ENCODE data around the gene ST3GAL3.

ST3GAL3 gene

DNA sequence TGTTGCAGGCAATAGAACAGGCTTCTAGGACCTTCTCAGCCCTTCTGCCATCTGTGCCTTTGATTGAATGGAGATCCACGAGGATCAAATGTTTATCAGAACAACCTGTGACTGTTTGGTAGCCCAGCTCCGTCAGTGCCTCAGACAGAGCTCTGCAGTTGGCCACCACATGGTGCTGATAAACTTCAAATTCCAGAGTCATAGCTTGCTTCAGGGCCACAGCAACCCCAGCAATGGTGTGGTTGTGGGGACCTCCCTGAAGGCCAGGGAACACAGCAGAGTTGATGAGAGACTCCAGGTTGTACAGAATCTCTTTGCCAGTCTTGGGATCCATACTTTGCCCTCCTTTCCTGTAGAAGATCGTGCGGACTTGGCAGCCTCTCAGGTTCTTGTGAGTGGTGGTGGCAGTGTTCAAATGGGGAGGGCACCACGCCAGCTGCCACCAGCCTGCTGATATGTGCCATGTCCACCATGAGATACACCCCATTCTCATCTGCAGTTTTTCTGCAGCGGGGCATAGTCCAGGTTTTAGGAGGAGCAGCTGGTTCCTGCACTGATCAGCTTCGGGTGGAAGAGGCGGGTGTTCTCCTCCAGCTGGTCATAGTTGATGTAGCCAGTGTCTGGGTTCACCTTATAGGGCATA, 143.4 kb downstream of the ST3GAL3 start:
- H3K4me3 ChIP-seq (ENCODE audit: control insufficient read depth in 1 of 7, extremely low read depth in 1 of 7, insufficient read depth in 4 of 7, low read depth in 2 of 7, low read length in 6 of 7): no peak overlapping the region
- DNase-seq: no peak
- H3K27me3 ChIP-seq (replicated peaks in 2 of 5; ENCODE audit: control insufficient read depth in 4 of 5, insufficient read depth in 5 of 5, low read length in 4 of 5): no peaks in the 10 kb centered on the region
- POLR2A ChIA-PET: no interaction called here
- no peak overlapping the region for H3K27ac ChIP-seq (ENCODE audit: insufficient read depth in 1 of 2, low read depth in 1 of 2, low read length in 2 of 2, poor library complexity in 1 of 2, severe bottlenecking in 2 of 2)
- peaks cover 0 to 2% (median 0%) of the 10 kb centered on the region in 4 experiments for H3K36me3 ChIP-seq (ENCODE audit: control insufficient read depth in 4 of 4, insufficient read depth in 4 of 4, low read length in 3 of 4)
- H3K9me3 ChIP-seq (ENCODE audit: control extremely low read depth in 1 of 5, control insufficient read depth in 4 of 5, insufficient read depth in 2 of 5, low read depth in 1 of 5, low read length in 4 of 5): no peaks in the 10 kb centered on the region
- H3K4me1 ChIP-seq (ENCODE audit: control extremely low read depth in 1 of 4, control insufficient read depth in 4 of 4, insufficient read depth in 4 of 4, low read length in 3 of 4): peaks cover 0 to 23% (median 20%) of the 10 kb centered on the region in 4 experiments
- CTCF ChIA-PET: interaction anchor here (0.7 to 1.4 kb wide), 4 partner anchors 11 to 86 kb away, joined by 3 read pairs; no protein-coding TSS in a partner anchor
- WGBS (ENCODE audit: insufficient coverage): 100% methylated on average over 2 of the region's 8 CpGs

DNA sequence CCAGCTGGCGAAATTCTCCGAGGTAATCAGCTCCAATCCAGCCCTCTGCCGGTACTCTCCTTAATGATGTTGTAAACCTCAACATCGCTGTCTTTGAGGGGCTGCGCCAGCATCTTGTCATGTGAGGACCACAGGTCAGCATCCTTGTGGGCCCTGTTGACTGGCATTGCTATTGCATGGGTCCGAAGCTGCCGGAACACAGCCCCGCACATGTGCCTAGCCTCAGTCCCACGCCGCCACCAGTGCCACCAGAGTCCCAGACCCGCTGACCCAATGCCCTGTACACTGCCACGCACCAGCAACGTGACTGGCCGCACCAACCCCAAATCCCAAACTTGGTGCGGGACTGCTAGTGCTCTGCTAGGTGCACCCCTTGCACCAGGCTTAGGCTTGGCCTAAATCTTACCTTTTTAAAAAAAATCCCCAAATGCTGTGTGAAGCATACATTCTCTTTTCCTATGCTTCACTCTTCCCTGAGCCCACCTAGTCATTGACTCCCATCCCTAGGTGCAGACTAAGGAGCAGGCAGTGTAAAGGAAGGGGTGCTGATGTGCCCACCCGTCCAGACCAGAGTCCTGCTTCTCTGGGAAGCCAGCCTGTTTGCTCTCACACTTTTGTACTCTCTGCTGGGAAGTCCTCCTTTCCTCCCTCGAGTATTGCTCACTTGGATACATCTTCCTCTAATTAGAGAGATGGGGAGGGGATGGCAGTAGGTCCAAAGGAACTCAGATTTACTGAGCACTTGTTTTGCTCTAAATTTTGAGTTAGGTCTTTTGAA, 144.4 kb downstream of the ST3GAL3 start:
- no peak for DNase-seq
- WGBS (ENCODE audit: insufficient coverage): 93% methylated on average over 15 of the region's 17 CpGs
- POLR2A ChIA-PET: no interaction called here
- H3K4me3 ChIP-seq (ENCODE audit: control insufficient read depth in 1 of 7, extremely low read depth in 1 of 7, insufficient read depth in 4 of 7, low read depth in 2 of 7, low read length in 6 of 7): no peak overlapping the region
- no peak overlapping the region for H3K27ac ChIP-seq (ENCODE audit: insufficient read depth in 1 of 2, low read depth in 1 of 2, low read length in 2 of 2, poor library complexity in 1 of 2, severe bottlenecking in 2 of 2)
- peaks cover 0 to 23% (median 20%) of the 10 kb centered on the region in 4 experiments for H3K4me1 ChIP-seq (ENCODE audit: control extremely low read depth in 1 of 4, control insufficient read depth in 4 of 4, insufficient read depth in 4 of 4, low read length in 3 of 4)
- CTCF ChIA-PET: interaction anchor here (0.7 to 1.4 kb wide), 2 partner anchors 10 to 34 kb away, joined by 3 read pairs; no protein-coding TSS in a partner anchor
- H3K9me3 ChIP-seq (ENCODE audit: control extremely low read depth in 1 of 5, control insufficient read depth in 4 of 5, insufficient read depth in 2 of 5, low read depth in 1 of 5, low read length in 4 of 5): no peaks in the 10 kb centered on the region
- H3K27me3 ChIP-seq (replicated peaks in 2 of 5; ENCODE audit: control insufficient read depth in 4 of 5, insufficient read depth in 5 of 5, low read length in 4 of 5): no peaks in the 10 kb centered on the region
- peaks cover 0 to 3% (median 2%) of the 10 kb centered on the region in 4 experiments for H3K36me3 ChIP-seq (ENCODE audit: control insufficient read depth in 4 of 4, insufficient read depth in 4 of 4, low read length in 3 of 4)

DNA sequence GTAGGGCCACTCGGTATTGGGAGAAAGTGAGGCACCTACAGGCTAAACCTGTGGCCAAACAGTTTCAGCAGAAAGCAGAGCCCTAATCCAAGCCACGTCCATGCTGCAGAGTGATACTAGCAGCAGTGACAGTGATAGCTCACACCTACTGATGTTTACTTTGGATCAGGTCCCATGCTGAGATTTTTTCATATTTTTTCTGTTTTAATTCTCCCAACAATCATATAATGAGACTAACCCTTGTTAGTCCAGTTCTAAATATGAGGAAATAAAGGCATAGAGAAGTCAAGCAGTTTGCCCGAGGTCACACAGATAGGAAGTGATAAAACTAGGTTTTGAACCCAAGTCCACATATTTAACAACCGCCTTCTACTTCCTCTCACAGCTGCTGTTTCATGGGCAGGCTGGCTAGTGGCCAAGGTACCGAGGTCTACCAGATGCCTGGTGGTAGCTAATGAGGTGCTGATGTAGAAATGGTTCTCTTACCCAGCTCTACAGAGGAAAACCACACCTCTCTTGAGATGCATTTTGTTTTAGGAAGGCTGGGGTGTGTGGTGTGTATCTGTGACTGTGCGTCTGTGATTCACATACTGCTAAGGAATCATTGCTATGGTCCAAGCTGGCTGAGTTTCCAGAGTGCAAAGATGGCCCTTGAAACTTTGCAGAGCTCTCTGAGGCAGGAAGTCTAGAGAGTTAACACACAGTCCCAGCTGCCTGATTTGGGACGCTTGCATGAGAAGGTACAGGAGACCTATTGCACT, 146.0 kb downstream of the ST3GAL3 start:
- peak; percentile 42 to 85 (median 79) for DNase-seq
- Histone ChIP-seq H3K4me3 (ENCODE audit: control insufficient read depth in 1 of 7, extremely low read depth in 1 of 7, insufficient read depth in 4 of 7, low read depth in 2 of 7, low read length in 6 of 7) (peak overlapping the region in 2 of 7 experiments; percentile 28 to 36), H3K36me3 (ENCODE audit: control insufficient read depth in 4 of 4, insufficient read depth in 4 of 4, low read length in 3 of 4) (peaks cover 0 to 10% (median 2%) of the 10 kb centered on the region in 4 experiments), H3K27me3 (replicated peaks in 2 of 5; ENCODE audit: control insufficient read depth in 4 of 5, insufficient read depth in 5 of 5, low read length in 4 of 5) (no peaks in the 10 kb centered on the region), H3K4me1 (ENCODE audit: control extremely low read depth in 1 of 4, control insufficient read depth in 4 of 4, insufficient read depth in 4 of 4, low read length in 3 of 4) (peaks cover 0 to 23% (median 20%) of the 10 kb centered on the region in 4 experiments), H3K9me3 (ENCODE audit: control extremely low read depth in 1 of 5, control insufficient read depth in 4 of 5, insufficient read depth in 2 of 5, low read depth in 1 of 5, low read length in 4 of 5) (no peaks in the 10 kb centered on the region), H3K27ac (ENCODE audit: insufficient read depth in 1 of 2, low read depth in 1 of 2, low read length in 2 of 2, poor library complexity in 1 of 2, severe bottlenecking in 2 of 2) (no peak overlapping the region)
- POLR2A ChIA-PET: interaction anchor here (0.6 kb wide), 2 partner anchors 117 to 1739 kb away, joined by 3 read pairs; no protein-coding TSS in a partner anchor
- WGBS (ENCODE audit: insufficient coverage): 45% methylated on average over 4 of the region's 7 CpGs
- CTCF ChIA-PET: interaction anchor here (0.9 to 1.9 kb wide), 3 partner anchors 27 to 90 kb away, joined by 3 to 6 read pairs (median 3); no protein-coding TSS in a partner anchor

DNA sequence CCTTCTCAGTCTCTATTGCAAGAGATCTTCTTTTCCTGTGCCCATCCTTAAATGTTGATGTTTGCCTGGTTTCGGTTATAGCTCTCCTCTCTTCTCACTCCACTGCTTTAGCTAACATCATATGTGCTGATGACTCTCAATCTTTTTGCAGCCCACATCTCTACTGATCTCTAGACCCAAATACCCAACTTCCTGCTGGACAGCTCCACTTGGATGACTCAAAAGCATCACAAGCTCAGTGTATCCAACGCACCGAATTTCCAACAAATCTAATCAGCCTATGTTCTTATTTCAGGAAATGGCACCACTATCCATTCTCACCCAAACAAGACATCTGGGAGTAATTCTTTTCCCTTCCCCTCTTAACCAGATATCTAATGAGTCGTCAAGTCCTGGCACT, 147.1 kb downstream of the ST3GAL3 start:
- Histone ChIP-seq H3K27ac (ENCODE audit: insufficient read depth in 1 of 2, low read depth in 1 of 2, low read length in 2 of 2, poor library complexity in 1 of 2, severe bottlenecking in 2 of 2) (no peak overlapping the region), H3K36me3 (ENCODE audit: control insufficient read depth in 4 of 4, insufficient read depth in 4 of 4, low read length in 3 of 4) (peaks cover 0 to 19% (median 10%) of the 10 kb centered on the region in 4 experiments), H3K4me3 (ENCODE audit: control insufficient read depth in 1 of 7, extremely low read depth in 1 of 7, insufficient read depth in 4 of 7, low read depth in 2 of 7, low read length in 6 of 7) (no peak overlapping the region), H3K9me3 (ENCODE audit: control extremely low read depth in 1 of 5, control insufficient read depth in 4 of 5, insufficient read depth in 2 of 5, low read depth in 1 of 5, low read length in 4 of 5) (no peaks in the 10 kb centered on the region), H3K27me3 (replicated peaks in 2 of 5; ENCODE audit: control insufficient read depth in 4 of 5, insufficient read depth in 5 of 5, low read length in 4 of 5) (no peaks in the 10 kb centered on the region), H3K4me1 (ENCODE audit: control extremely low read depth in 1 of 4, control insufficient read depth in 4 of 4, insufficient read depth in 4 of 4, low read length in 3 of 4) (peaks cover 0 to 22% (median 19%) of the 10 kb centered on the region in 4 experiments)
- ChIA-PET POLR2A (interaction anchor here (0.6 kb wide), 1 partner anchor 34 kb away, joined by 3 read pairs; no protein-coding TSS in a partner anchor), CTCF (interaction anchor here (1.9 kb wide), 1 partner anchor 80 kb away, joined by 6 read pairs; no protein-coding TSS in a partner anchor)
- no peak for DNase-seq
- WGBS (ENCODE audit: insufficient coverage): 98% methylated on average over 4 of the region's 4 CpGs

DNA sequence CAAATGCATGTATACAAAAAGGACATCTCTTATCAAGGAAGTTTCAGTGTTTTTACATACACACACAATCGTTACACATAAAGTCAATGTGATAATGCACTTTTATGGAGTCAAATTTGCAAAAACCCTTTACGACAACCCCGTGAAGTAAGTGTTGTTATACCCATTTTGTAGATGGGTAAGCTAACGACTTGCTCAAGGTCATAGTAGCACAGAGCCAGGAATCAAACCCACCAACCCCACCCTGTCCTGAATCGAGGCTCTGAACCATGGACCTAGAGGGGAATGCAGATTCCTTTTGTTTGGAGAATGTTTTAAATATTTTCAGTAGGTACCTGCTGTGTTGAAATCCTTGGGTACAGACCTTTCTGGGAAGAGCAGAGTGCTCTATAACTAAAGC, 148.9 kb downstream of the ST3GAL3 start:
- WGBS (ENCODE audit: insufficient coverage): 100% methylated on average over 3 of the region's 5 CpGs
- POLR2A ChIA-PET: interaction anchor here (0.6 kb wide), 1 partner anchor 77 kb away, joined by 4 read pairs; no protein-coding TSS in a partner anchor
- peaks cover 3 to 27% (median 13%) of the 10 kb centered on the region in 4 experiments for H3K36me3 ChIP-seq (ENCODE audit: control insufficient read depth in 4 of 4, insufficient read depth in 4 of 4, low read length in 3 of 4)

DNA sequence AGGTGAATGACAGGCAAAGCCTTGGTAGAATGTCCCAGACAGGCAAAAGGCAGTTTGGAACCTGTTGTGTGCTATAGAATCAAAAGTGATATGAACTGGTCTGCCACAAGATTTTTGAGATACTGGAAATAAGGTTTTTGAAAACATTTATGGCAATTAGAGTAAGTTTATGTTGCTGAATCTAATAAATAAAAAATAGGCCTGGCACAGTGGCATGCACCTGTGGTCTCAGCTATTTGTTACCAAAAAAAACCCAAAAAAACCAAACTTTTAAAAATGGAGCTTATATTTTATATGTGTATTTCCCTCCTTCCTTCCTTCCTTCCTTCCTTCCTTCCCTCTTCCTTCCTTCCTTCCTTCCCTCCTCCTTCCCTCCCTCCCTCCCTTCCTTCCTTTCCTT, 149.8 kb downstream of the ST3GAL3 start:
- ChIA-PET POLR2A (no interaction called here), CTCF (no interaction called here)
- no peak overlapping the region for H3K27ac ChIP-seq (ENCODE audit: insufficient read depth in 1 of 2, low read depth in 1 of 2, low read length in 2 of 2, poor library complexity in 1 of 2, severe bottlenecking in 2 of 2)
- DNase-seq: no peak
- H3K4me3 ChIP-seq (ENCODE audit: control insufficient read depth in 1 of 7, extremely low read depth in 1 of 7, insufficient read depth in 4 of 7, low read depth in 2 of 7, low read length in 6 of 7): no peak overlapping the region
- peaks cover 3 to 27% (median 15%) of the 10 kb centered on the region in 4 experiments for H3K36me3 ChIP-seq (ENCODE audit: control insufficient read depth in 4 of 4, insufficient read depth in 4 of 4, low read length in 3 of 4)
- H3K4me1 ChIP-seq (ENCODE audit: control extremely low read depth in 1 of 4, control insufficient read depth in 4 of 4, insufficient read depth in 4 of 4, low read length in 3 of 4): peaks cover 0 to 17% (median 15%) of the 10 kb centered on the region in 4 experiments
- H3K9me3 ChIP-seq (ENCODE audit: control extremely low read depth in 1 of 5, control insufficient read depth in 4 of 5, insufficient read depth in 2 of 5, low read depth in 1 of 5, low read length in 4 of 5): no peaks in the 10 kb centered on the region
- no peaks in the 10 kb centered on the region for H3K27me3 ChIP-seq (replicated peaks in 2 of 5; ENCODE audit: control insufficient read depth in 4 of 5, insufficient read depth in 5 of 5, low read length in 4 of 5)

More for the DNA sequence above, 148.9 kb downstream of the ST3GAL3 start:
- H3K4me1 ChIP-seq (ENCODE audit: control extremely low read depth in 1 of 4, control insufficient read depth in 4 of 4, insufficient read depth in 4 of 4, low read length in 3 of 4): peaks cover 0 to 17% (median 15%) of the 10 kb centered on the region in 4 experiments
- CTCF ChIA-PET: interaction anchor here (1.2 kb wide), 1 partner anchor 25 kb away, joined by 3 read pairs; no protein-coding TSS in a partner anchor
- H3K27ac ChIP-seq (ENCODE audit: insufficient read depth in 1 of 2, low read depth in 1 of 2, low read length in 2 of 2, poor library complexity in 1 of 2, severe bottlenecking in 2 of 2): no peak overlapping the region
- H3K4me3 ChIP-seq (ENCODE audit: control insufficient read depth in 1 of 7, extremely low read depth in 1 of 7, insufficient read depth in 4 of 7, low read depth in 2 of 7, low read length in 6 of 7): no peak overlapping the region
- DNase-seq: no peak
- no peaks in the 10 kb centered on the region for H3K27me3 ChIP-seq (replicated peaks in 2 of 5; ENCODE audit: control insufficient read depth in 4 of 5, insufficient read depth in 5 of 5, low read length in 4 of 5)
- H3K9me3 ChIP-seq (ENCODE audit: control extremely low read depth in 1 of 5, control insufficient read depth in 4 of 5, insufficient read depth in 2 of 5, low read depth in 1 of 5, low read length in 4 of 5): no peaks in the 10 kb centered on the region
